Stimulated activated CD8-positive, alpha-beta memory T cell treated with anti-CD3 and anti-CD28 coated beads, Interleukin-4, amount 100 ng/mL, for 24 hours (primary cell): ENCODE measurements around the gene DNAJB14.
"Not testable (repeated sequence)": the region's sequence is repeated elsewhere in the genome, so short reads cannot be mapped to it uniquely, and the experiment has no call there.

Source experiments
- DNase-seq: peaks from one replicate; pipeline ENCODE4 v3.0.0-alpha.2; 2020; ENCODE audit warnings: low read depth

Gene DNAJB14

DNA sequence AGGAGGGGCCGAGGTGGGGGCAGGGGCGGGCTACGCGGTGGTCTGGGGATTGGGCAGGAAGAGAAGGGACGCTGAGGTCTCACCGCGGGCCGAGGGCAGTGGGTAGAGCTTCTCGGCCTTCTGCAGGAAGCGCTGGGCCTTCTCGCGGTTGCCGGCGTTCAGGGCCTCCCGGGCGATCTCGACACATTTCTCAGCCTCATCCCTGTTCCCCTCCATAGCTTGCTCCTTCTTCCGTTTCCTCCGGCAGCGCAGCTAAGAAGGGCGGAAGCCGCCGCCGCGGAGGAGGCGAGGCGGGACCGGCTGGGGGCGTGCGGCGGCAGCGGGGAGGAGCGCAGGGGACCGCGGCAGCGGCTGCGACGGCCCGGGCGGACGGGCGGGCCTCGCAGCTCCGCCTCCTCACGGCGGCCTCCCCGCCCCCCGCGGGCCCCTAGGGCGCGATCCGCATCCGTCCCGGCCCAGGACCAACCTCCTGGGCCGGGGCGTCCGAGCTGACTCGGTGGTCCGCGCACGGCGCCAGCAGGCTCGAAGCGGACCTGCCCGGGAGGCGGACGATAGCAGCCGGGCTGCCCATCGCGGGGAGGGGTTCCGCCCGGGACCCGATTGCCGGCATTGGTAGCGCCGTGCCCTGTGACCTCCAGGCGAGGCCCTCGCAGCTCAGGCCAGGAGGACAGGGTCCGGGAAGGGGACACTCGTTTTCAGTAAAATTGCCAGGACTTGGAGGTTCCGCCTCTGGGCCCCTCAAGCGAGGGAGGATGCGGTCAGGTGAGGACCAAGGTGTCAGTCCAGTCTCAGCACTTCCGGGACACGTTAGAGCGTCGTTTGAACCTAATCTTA lies at the start of gene DNAJB14:
Gene DNAJB14 (minus strand): TSS at position 263 of the 834 bp plus-strand sequence. CDS start 47 bp downstream, at position 216.
- peak; percentile 75 for DNase-seq

- DNase-seq = no peak
Measured at GRCh38 chr4:99991741-99992140, 45.3 kb upstream of the DNAJB14 start.

GRCh38 chr4:99987681-99988080 lies 41.3 kb upstream of the DNAJB14 start:
- no peak for DNase-seq

DNA sequence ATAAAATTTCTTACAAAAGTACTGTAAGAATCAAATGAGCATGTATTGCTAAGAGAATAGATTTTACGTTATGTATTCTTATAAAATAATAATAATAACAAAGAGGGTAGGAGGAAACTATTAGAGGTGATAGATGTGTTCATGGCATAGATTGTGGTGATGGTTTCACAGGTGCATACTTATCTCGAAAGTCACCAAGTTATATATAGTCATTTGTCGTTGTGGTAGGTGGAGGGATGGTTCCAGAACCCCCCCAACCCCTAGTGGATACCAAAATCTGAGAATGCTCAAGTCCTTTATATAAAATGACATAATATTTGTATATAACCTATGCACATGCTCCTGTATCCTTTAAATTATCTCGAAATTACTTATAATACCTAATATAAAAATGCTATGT lies 40.4 kb upstream of the DNAJB14 start:
- no peak for DNase-seq

GRCh38 chr4:99983289-99983943 lies 37.0 kb upstream of the DNAJB14 start:
- DNase-seq = no peak

GRCh38 chr4:99979872-99980271 lies 33.5 kb upstream of the DNAJB14 start:
- no peak for DNase-seq

GRCh38 chr4:99971453-99972111 lies 25.2 kb upstream of the DNAJB14 start:
- DNase-seq = no peak

GRCh38 chr4:99968330-99968729 lies 21.9 kb upstream of the DNAJB14 start:
- DNase-seq = no peak

DNA sequence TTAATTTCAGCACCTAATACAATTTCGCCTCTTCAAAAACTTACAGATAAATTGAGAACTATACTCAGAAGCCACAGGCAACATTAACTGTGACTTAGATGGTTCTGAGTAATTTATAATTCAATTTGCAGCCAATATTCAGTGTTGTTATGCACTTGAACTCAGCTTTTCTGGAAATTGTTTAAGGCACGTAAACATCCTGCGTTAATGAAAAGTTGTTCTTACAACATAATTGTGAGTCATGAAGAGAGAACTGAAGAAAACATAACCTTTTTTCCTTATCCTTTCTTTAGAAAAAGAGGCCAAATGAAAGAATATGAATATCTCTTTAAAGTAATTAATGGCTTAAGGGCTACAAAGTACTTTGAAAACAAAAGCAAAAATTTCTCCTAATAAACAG lies 20.3 kb upstream of the DNAJB14 start:
- no peak for DNase-seq

DNA sequence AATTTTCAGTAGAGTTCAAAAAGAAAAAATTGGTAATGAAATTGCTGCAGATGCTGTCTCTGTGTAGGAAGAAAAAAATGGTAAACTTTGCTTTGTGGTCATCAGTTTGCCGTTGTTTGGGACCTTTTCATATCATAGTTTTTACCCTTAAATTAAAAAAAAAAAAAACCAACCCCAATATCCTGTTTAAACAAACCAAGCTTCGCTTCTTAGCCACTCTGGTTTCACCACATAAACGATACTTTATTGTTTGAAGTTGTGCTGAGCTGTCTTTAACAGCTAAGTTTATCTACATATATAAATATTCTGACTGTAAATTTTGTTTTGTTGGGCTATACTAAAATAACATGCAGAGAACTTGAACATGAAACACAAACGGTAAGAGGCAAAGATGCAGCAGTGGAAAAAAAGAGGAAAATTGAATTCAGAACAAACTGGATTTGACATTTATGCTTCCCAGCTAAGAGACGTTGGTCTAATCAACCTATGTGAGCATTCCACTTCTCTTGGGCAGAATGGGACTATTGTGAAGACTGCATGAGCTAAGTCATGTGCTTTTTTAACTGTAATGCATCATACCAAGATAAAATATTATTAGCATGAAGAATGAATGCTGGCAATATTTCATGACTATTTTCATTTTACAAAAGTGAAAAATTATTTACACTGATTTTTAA lies 19.4 kb upstream of the DNAJB14 start:
- DNase-seq = no peak

DNA sequence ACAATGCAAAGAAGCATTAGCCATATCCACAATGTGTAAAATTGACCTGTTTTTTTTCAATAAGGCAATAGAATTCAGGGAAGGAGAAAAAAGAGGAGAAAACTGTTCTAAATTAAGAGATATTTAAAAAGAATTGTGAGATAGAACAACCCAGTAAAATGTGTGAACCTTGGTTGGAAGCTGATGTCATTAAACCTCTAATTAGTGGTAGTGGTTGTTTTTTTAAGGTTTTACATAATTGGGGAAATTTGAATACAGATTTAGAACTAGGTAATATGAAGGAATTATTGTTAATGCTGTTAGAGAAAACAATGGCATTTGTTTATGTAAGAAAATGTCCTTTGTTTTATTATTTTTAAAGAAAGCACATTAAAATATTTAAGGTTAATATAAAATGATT lies 18.8 kb upstream of the DNAJB14 start:
- no peak for DNase-seq

DNA sequence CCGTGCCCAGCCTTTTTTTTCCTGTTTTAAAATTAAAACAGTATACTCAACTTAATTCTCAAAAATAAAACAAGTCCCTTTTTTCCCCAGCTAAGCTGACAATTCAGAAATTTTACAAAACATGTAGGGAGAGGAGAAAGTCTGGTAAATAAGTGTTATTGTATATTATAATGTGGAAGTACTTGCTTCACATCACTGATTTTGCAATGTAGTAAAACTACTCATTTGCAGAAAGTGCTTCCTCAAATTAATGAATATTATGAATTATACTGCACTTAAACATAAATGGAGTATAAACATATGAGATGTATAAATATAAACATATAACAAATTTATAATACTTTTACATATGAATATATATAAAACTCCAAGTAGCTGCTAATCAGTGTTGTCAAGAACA lies 15.3 kb upstream of the DNAJB14 start:
- no peak for DNase-seq

DNA sequence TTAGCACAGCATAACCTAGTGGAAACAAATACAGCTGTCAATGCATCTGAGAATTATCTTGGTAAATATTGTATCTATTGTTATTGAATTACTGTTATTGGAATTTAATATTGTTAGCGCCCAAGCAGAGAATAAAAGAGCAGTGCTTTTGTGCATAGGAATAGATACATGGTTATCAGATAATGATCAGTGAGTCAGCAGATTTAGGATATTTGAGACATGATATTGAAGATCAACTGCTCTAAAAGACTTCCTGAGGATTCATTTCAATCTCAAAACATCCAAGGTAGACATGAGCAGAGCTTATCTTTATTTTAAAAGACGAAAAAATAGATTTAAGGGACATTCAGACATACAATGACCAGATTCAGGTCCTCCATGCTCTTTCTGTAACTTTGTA lies 14.2 kb upstream of the DNAJB14 start:
- no peak for DNase-seq

GRCh38 chr4:99958207-99958606 lies 11.8 kb upstream of the DNAJB14 start:
- not testable (repeated sequence) for DNase-seq

DNA sequence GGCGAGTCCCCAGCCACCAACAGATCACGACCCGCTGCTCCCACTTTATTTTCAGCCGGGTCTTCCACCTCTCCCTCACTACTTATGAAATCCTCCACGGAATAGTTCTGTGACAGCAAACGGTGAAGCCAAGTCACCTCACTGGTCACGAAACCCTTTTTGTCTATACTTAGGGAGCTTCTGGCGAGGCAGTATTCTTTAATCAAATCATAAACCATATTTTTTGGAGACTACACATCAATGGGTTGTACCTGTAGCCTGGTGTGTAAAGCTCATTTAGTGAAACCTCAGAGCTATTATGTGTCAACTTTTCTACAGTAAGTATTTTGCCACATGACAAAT lies 4.5 kb upstream of the DNAJB14 start:
- no peak for DNase-seq

GRCh38 chr4:99949999-99950912 lies 3.8 kb upstream of the DNAJB14 start, which contains the start of gene H2AZ1:
Gene H2AZ1, minus strand, starts transcription at chr4:99950275. Its CDS starts 105 bp downstream, at chr4:99950170.
- DNase-seq = peak; percentile 99

GRCh38 chr4:99949034-99949998 lies 2.9 kb upstream of the DNAJB14 start:
- DNase-seq = peak; percentile 80

- DNase-seq = no peak
Measured at GRCh38 chr4:99947608-99948007, 1.2 kb upstream of the DNAJB14 start.

DNA sequence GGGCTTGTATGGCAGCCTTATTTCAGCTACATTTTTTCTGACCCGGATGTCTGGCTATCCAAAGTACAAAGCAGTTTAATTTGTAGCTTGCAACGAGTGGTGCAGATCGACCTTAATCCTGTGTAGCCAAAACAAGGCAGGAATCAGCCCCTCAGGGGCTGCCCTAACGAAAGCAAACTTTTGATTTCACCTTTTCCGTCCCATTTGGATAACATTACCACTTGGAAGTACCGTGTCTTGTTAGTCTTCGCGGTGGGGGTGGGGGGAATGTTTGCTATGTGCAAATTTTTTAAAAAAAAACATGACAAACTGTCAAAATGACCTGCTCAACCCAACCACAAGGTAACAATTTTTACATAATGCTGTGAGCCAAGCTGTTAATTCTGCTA lies 766 bp upstream of the DNAJB14 start:
- DNase-seq = no peak

DNA sequence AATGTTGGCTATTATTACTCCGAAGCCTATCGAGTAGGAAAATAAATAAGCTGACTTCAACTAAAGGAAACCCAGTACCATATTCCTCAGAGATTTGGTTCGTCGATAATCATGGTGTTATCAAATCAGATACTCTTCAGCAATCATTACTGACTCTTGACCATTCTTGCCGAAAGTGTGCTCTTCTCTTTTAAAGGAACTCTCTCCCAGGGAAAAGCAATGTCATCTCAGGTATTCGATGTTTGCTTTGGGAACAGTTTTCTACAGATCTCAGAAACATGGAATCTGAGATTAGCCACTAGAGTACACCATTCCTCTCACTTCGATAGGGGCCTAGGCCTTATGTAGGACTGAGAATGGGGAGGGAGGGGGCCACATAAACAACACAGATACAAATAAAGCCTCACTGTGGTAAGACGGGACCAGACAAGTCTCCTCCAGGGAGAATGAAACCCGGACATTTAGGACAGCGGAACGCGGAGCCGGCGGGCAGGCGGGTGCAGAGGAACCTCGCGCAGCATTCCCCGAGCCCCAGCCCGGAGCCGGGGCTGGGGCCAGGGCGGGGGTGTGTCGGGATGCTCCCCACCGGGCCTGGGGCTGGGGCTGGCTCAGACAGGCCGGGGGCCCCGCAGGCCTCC lies 581 bp downstream of the DNAJB14 start:
- no peak for DNase-seq
